Retina (tissue), 1 donor: ENCODE results near the gene WBP1L.

Experiments used
- DNase-seq: peaks from one replicate; pipeline ENCODE4 v3.0.0-alpha.2; 2016

Gene WBP1L

GRCh38 chr10:102781090-102781920, 37.6 kb downstream of the WBP1L start:
- DNase-seq, result peak; percentile 10

GRCh38 chr10:102781921-102782557, 38.3 kb downstream of the WBP1L start:
- DNase-seq, result no peak

GRCh38 chr10:102782673-102783551, 39.2 kb downstream of the WBP1L start:
- no peak for DNase-seq

GRCh38 chr10:102783568-102783967, 39.8 kb downstream of the WBP1L start:
- DNase-seq, result no peak

GRCh38 chr10:102785818-102786217, 42.1 kb downstream of the WBP1L start:
- DNase-seq, result no peak

- DNase-seq, result no peak
These were observed 48.1 kb downstream of the WBP1L start for GRCh38 chr10:102791754-102792395.

- no peak for DNase-seq
These were observed 52.0 kb downstream of the WBP1L start for GRCh38 chr10:102795453-102796406.

GRCh38 chr10:102796407-102797176, 52.8 kb downstream of the WBP1L start:
- no peak for DNase-seq

GRCh38 chr10:102799691-102800471, 56.1 kb downstream of the WBP1L start:
- no peak for DNase-seq

GRCh38 chr10:102800611-102801335, 57.0 kb downstream of the WBP1L start:
- DNase-seq, result no peak

GRCh38 chr10:102801496-102801895, 57.7 kb downstream of the WBP1L start:
- no peak for DNase-seq

- no peak for DNase-seq
These were observed 58.2 kb downstream of the WBP1L start for GRCh38 chr10:102801978-102802377.

GRCh38 chr10:102802920-102803534, 59.3 kb downstream of the WBP1L start:
- DNase-seq, result no peak

- no peak for DNase-seq
These were observed 60.8 kb downstream of the WBP1L start for GRCh38 chr10:102804382-102805055.

GRCh38 chr10:102808380-102808779, 64.6 kb downstream of the WBP1L start:
- DNase-seq, result no peak

GRCh38 chr10:102811346-102811745, 67.6 kb downstream of the WBP1L start:
- no peak for DNase-seq

GRCh38 chr10:102812231-102812876, 68.6 kb downstream of the WBP1L start:
- no peak for DNase-seq
